Left hindlimb (tissue), 1 donor: ENCODE results near the gene KIAA1671.

Experiments used
- DNase-seq: peaks from one replicate; pipeline ENCODE4 v3.0.0-alpha.2; 2018

The KIAA1671 gene

GRCh38 chr22:24982301-24983056, 30.0 kb downstream of the KIAA1671 start:
- no peak for DNase-seq

GRCh38 chr22:24983151-24983550, 30.6 kb downstream of the KIAA1671 start:
- no peak for DNase-seq

DNA sequence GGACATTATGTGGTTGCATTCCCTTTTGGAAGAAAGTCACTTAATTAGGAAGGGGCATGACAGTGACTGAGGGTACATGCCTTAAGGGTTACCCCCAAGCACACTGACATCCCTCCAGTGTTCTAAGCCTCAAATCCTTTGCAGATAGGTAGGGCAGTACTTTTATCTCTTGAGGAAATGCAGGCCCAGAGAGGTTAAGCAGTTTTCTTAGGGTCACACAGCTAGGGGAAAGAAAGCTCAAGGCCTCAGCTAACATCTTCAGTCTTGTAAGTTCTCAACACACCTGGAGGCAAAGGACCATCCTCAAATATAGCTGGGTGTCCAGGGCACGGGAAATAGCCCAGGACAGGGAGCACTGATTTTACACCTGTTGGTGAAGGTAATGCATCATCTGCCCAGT, 31.6 kb downstream of the KIAA1671 start:
- DNase-seq = no peak

- DNase-seq = no peak
Measured at GRCh38 chr22:24985826-24986214, 33.3 kb downstream of the KIAA1671 start.

- DNase-seq = no peak
Measured at GRCh38 chr22:24986816-24987215, 34.3 kb downstream of the KIAA1671 start.

- DNase-seq = no peak
Measured at GRCh38 chr22:24989135-24989534, 36.6 kb downstream of the KIAA1671 start.

- no peak for DNase-seq
Measured at GRCh38 chr22:24989541-24989951, 37.0 kb downstream of the KIAA1671 start.

DNA sequence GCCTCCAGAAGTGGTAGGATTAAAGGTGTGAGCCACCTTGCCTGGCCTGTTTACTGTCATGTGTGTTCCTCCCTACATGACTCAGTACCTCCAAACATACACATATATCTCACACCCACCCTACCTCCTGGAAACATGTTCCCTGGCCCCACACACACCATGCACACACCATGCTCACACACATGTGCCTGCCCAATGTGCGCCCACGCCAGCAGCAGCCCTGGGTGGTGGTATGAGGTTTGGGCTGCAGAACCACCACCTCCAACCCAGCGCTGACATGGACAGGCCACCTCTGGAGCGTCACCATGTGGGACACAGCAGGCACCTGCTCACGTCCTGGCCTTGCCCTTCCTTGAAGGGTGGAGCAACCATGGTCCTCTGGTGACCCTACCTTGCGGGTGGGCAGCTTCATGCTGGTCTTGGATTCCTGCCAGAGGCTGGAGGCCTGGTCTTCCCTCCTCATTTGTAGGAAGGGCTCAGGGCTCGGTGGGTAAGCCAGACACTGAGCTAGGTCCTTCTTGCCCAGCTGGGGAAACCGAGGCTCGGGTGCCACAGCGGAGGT, 37.9 kb downstream of the KIAA1671 start:
- DNase-seq = no peak

- DNase-seq = no peak
Measured at GRCh38 chr22:24992946-24993345, 40.4 kb downstream of the KIAA1671 start.

- DNase-seq = no peak
Measured at GRCh38 chr22:24994070-24994763, 41.7 kb downstream of the KIAA1671 start.

GRCh38 chr22:24995649-24996180, 43.2 kb downstream of the KIAA1671 start:
- DNase-seq = no peak

DNA sequence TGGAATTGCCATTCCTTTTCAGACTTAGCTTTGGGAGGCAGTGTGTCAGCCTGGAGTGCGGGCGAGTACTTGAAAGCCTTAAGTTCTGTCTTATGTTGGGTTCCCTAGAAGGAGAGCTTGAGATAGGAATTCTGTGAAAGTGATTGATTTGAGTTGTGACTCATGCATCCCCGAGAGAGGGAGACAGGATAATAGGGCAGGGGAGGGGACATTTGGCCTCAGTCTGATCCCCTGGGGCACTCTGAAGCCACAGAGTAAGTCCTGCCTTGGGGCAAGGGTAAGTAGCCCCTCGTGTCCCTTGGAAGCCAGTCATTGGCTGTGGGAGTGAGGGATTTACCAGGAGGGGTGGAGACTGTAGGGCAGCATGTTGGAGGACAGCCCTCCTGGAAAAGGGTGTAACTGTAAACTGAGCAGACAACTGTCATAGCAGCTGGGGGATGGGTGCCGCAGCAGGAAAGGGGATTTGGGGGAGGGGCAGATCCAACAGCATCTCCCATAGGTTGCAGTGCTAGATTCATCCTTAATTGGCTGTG, 44.0 kb downstream of the KIAA1671 start:
- DNase-seq = peak; percentile 66

- DNase-seq = no peak
Measured at GRCh38 chr22:24997023-24997422, 44.5 kb downstream of the KIAA1671 start.

GRCh38 chr22:25000686-25001085, 48.2 kb downstream of the KIAA1671 start:
- no peak for DNase-seq

DNA sequence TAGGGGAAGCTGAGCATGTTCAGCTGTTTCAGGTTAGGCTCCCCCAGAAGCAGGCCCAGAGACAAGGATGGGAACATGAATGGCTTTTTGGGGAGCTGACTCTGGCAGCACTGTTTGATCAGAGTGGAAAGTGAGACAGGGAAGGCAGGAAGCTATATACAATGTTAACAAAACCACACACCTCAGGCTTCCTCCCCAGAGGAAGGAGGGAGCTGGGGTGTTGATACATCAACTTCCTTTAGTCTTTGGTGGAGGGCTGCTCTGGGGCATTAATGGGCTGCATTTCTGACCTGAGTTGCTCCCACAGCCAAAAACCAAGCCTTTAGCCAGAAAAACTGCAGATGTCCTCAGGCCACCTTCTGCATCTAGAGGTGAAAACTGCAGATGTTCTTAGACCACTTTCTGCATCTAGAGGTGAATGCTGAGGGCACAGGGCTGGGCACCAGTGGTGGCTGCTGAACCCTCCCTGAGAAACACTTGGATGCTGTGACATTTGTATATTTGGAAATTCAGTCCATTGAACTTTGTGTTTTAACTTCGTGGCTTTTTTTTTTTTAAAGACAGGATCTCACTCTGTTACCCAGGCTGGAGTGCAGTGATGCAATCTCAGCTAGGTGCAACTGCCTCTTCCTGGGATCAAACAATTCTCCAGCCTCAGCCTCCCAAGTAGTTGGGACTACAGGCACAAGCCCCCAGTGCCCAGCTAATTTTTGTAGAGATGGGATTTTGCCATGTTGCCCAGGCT, 49.9 kb downstream of the KIAA1671 start:
- no peak for DNase-seq

GRCh38 chr22:25006354-25006753, 53.8 kb downstream of the KIAA1671 start:
- DNase-seq = no peak

GRCh38 chr22:25007444-25008106, 55.1 kb downstream of the KIAA1671 start:
- DNase-seq = no peak

DNA sequence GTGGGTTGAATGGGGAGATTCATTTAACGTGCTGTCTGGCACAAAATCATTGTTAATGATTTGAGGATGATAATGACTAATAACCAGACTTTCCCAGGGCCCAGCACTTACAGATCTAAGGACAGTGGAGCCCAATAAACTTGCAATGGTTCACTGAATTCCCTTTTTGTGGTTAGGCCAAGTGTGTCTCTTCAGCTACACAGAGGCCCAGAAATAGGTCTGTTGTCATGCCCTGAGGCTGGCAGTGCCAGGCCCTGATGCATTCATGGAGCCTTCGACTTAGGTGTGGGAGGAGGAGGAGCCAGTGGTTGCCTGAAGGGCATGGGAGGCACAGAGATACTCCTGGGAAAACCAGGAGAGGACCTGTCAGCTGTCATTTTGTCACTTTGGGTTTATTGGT, 56.1 kb downstream of the KIAA1671 start:
- no peak for DNase-seq

GRCh38 chr22:25012741-25013143, 60.2 kb downstream of the KIAA1671 start:
- DNase-seq = no peak

DNA sequence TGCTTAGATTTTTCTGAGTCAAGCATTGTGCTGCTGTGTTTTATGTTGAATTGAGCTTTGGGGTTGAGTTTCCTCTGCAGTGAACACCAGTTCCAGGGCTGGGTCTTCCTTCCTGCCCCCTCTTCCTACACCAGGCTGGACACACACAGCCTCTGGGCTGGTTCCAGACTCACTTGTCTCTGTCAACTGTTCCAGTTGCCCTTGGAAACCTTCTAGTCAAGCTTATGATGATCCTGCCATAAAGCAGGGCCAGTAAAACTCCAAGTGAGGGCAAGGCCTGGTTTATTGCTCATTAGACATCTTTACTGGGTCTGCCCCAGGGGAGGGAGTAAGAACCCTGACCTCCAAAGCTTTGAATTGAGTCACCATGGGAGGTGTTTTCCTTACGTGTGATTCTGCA, 61.1 kb downstream of the KIAA1671 start:
- DNase-seq = no peak

- DNase-seq = no peak
Measured at GRCh38 chr22:25014896-25015755, 62.6 kb downstream of the KIAA1671 start.
